ENCODE results near the gene KIF15.
"Not testable (repeated sequence)": the region's sequence is repeated elsewhere in the genome, so short reads cannot be mapped to it uniquely, and the experiment has no call there.

KIF15 gene

GRCh38 chr3:44831232-44831631 is 69.6 kb downstream of the KIF15 start:
- DNase-seq = no peak

DNA sequence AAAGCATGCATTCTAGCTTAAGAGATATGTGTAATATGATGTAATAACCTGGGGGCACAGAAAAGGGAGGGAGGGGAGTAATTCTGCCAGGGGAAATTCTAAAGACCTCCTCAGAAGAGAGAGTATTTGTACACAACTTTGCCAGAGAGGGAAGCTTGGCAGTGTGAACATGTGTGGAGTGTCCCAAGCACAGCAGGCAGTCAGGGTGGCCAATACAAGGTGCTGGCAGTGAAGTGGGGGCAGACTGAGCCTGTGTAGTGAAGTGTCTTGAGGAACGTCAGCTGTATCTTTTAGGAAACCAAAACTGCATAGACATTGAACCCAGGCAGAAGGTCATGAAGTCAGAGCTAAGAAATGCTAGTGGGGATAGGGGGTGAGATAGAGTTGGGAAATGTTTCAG is 70.4 kb downstream of the KIF15 start:
- DNase-seq = no peak

DNA sequence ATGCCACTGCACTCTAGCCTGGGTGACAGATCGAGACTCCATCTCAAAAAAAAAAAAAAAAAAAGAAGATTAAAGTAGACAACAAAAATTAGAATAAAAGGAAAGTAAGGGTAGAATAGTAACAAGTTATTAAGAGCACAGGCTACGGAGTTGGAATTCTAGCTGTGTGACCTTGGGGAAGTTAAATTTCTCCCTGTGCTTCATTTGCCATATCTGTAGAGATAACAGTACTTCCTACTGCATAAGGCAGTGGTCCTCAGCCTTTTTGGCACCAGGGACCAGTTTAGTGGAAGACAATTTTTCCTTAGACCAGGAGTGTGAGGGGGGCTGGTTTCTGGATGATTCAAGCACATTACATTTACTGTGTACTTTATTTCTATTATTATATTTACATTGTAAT is 71.4 kb downstream of the KIF15 start:
- DNase-seq = no peak

DNA sequence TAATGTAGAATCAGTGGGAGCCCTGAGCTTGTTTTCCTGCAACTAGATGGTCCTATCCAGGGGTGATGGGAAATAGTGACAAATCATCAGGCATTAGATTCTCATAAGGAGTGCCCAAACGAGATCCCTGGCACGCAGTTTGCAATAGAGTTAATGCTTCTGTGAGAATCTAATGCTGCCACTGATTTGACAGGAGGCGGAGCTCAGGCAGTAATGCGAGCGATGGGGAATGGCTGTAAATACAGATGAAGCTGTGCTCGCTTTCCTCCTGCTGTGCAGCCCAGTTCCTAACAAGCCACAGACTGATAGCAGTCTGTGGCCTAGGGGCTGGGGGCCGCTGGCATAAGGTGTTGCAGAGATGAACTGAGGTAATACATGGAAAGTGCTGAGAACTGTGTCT is 71.8 kb downstream of the KIF15 start:
- no peak for DNase-seq

DNA sequence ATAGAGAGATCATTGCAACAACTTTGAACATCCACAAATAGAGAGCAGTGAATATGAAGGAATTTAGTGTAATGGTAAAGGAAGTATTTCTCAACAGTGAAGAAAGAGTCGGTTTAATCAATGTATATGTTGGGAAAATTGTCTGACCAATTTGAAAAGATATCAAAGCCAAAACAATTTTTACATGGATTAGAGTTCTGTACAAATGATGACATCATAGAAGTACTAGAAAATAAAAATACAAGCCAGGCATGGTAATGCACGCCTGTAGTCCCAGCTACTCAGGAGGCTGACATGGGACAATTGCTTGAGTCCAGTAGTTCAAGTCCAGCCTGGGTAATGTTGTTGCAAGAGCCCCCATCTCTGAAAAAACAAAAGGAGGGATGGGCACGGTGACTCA is 74.1 kb downstream of the KIF15 start:
- DNase-seq = no peak

DNA sequence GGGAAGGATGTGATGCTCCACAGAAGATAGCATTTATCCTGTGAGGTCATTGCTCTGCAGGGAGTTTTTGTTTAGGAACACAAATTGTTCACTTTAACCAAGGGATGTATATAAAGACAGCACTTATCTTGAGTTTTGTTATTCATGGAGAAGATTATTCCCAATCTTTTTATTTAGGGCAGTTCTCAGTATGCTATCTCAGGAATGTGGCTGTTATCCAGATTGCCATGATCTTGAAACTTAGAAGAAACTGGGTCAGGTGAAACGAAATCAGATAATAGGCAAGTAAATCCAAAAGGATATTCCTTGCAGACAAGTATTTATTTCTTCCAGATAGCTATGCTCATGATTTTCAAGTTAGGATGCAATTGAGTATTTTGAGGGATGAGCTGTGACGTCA is 80.8 kb downstream of the KIF15 start:
- DNase-seq = no peak

DNA sequence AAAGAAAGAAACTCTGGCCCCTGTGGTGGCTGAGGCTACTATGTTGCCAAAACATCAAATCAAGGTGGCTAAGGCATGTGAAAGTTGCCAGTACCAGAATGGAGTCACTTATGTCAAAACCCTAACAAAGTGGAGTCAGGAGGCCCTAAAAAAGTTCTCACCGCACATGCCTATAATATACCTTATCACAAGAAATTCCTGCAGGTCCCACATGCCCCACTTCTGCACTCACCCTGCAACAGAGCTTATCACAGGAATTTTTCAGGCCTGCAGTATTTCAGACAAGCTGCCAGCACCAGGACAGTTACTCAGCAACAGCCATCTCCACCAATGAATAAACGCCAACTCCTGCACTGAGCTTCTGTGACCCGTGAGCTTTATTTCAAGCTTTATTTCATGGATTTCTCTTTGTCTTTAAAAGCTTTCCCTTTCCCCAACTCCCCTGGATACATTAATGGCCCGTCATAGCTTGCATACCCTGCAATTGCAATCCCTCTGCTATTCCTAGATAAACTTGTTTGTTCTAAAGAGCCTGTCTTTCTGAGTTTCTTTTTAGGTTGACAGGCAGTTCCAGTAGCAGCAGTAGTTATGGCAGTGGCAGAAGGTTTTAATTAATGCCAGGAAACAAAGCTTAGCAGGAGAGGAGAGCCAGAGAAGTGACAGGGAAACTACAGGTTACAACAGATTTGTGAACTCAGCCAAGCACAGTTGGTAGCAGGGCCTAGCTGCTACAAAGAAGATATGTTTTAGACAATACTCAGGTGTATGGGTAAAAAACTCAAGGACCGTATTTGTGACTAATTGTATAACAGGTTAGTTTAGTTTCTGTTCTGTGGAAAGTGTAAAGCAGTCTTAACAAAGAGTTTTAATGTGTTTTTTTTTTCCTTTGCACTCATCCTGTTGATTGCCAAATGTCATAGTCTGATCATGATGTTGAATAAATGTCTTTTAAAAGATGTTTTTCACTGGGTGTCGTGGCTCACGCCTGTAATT is 84.2 kb downstream of the KIF15 start:
- DNase-seq = no peak

DNA sequence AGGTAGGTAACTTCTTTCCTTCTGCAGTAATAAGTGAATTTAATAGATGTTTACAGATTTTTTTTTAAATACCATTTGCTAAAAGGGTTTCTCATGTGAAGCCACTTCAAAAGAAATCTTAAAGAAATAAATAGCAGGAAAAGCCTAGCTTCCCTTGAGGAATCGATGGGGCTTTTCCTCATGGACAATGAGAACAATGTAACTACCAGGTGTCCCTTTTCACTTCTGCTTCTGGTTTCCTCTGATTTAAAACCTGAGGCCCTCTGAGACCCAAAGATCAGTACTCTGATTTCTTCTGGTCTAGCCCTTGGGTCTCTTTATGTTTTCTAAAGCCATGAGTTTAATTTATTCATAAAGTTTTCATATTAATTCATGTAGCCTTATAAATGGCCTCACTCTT is 87.0 kb downstream of the KIF15 start:
- DNase-seq = no peak

- not testable (repeated sequence) for DNase-seq
Measured at GRCh38 chr3:44856663-44857062, 95.1 kb downstream of the KIF15 start.

GRCh38 chr3:44860117-44860516 is 98.5 kb downstream of the KIF15 start:
- DNase-seq = no peak

DNA sequence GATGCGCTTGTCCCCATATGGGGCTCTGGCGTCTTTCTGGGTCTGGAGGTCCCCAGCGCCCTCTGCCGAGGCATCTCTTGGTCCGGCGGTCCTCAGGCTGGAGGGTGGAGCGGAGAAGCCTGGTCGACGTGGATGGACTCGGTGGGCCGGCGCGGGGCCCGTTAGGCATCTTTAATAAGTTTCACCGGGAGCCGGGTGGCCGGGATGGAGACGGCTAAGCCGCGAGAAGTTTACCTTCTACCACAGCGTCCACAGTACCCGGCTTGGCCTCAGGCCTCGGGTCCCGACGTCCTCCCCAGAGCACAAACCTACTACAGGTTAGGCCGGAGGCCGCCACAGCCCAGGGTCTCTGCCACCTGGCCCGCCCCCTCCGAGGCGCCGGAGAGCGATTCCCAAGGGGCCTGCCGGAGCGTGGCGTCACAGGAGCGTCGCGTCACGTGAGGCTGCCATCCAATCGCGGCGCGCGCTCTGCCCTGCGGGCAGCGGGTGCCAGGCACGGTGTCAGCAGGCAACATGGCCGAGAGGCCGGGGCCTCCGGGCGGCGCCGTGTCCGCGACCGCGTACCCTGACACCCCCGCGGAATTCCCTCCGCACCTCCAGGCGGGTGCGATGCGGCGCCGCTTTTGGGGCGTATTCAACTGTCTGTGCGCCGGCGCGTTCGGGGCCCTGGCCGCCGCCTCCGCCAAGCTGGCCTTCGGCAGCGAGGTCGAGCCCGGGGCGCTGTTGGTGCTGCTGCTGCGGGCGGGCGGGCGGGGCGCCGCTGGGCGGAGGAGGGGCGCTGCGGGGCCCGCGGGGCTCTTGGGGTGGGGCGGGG is 100.0 kb downstream of the KIF15 start, which contains the start of gene TMEM42:
TMEM42 (plus strand) TSS at position 501 of the 814 bp plus-strand sequence; CDS start at position 514, 13 bp downstream.
- DNase-seq = peak; percentile 89

- DNase-seq = no peak
Measured at GRCh38 chr3:44862226-44862637, 100.6 kb downstream of the KIF15 start.

GRCh38 chr3:44865272-44866035 is 103.9 kb downstream of the KIF15 start:
- no peak for DNase-seq

DNA sequence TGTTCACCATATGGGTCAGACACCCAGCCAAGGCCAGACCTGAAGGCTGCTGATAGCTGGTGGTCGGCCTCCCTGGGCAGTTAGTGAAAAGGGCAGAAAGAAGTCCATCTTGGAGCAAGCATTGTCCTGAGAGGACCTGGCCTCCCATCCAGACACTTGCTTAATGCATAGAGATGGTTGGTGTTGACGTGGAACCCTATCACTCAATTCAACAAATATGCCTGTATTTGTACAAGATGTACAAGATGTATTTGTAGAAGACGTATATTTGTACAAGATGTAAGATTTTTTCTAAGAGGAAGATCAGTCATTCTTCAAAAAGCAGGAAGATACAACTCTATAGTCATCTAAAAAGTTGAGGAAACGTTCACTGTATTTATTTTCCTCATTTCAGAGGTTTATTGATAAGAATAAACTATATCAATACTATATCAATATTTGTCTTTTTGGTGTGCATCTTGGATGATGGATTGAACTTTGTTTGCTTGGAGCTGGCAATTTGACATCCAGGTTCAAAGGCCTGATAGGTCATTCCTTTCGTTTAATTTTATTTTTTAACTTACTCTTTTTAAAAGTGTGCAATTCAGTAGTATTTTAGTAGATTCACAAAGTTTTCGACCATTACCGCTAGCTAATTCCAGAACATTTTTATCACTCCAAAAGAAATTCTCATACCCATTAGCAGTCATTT is 106.0 kb downstream of the KIF15 start:
- DNase-seq = no peak

GRCh38 chr3:44870375-44871061 is 108.9 kb downstream of the KIF15 start:
- no peak for DNase-seq

GRCh38 chr3:44874308-44874707 is 112.7 kb downstream of the KIF15 start, which contains the start of gene TGM4:
Gene TGM4 (plus strand): TSS chr3:44874608. CDS start chr3:44874679, 71 bp downstream.
- no peak for DNase-seq

GRCh38 chr3:44875596-44875995 is 114.0 kb downstream of the KIF15 start:
- DNase-seq = no peak

- no peak for DNase-seq
Measured at GRCh38 chr3:44877333-44877732, 115.7 kb downstream of the KIF15 start.

DNA sequence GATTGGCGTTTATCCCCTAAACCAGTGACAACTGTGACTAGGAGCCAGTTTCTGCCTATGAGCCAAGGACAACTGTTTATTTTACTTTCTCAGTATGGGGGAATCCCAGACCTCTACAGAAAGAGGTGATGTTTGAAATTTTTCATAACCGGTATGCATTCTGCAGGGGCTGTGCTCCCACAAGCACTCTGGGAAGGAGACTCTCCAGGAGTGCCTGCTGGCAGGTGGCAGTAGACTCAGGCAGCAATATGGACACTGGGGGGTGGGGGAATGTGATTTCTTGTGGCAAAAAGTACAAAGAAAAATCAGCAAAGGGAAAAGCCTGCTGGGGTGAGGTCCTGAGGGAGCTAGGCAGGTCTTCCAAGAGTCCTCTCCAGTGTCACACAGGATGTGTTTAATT is 118.7 kb downstream of the KIF15 start:
- DNase-seq = no peak

DNA sequence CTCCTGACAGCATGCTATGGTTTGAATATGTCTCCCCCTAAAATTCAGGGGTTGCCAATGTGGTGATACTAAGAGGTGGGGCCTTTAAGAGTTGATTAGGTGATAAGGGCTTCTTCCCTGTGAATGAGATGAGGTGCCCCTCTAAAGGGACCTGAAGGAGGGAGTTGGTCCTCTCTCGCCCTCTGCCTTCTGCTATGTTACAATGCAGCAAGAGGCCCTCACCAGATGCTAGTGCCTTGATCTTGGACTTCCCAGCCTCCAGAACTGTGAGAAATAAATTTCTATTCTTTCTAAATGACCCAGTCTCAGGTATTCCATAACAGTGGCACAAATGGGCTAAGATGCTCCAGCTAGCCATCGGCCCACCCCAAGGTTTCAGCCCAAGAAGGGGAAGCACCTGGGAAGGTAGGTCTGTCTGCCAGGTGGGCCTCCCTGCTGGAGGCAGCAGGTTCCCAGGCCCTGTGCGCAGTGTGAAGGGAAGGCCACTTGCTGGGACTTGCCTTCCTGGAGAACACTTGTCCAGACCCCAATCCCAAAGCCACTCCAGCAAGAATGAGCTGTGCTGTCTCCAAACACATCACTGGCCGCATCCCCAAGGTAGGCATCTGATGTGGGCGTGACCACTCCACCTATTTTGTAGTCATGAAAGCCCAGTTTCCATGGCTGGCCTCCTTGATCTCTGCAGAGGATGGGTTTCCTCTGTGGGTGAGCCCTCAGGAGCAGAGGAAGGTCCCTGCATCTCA is 121.8 kb downstream of the KIF15 start:
- DNase-seq = no peak

DNA sequence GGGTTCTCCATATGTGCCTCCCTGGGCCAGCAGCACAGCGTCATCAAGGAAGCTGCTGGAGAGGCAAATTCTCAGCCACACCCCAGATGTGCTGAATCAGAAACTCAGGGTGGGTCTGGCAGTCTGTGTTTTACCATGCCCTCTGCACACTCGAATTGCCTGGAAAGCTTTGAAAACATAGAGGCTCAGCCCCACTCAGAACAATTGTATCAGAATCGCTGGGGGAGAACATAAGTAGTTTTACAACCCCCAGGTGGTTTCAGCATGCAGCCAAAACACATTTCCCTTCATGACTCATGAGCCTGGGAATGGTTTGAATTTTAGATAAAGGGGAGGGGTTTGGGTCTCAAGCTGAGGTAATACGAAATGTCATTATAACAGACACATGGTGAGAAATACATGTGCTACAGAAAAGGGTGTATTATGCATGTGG is 122.4 kb downstream of the KIF15 start:
- DNase-seq = no peak
